GM18498 (cell line): ENCODE data around the gene SLC11A1.
A peak's percentile ranks its signal among the peaks of the same experiment; 100 is the strongest.

Experiments used
- ATAC-seq: cut with Tn5 transposase; IDR thresholded peaks from one replicate; pipeline ENCODE4 v1.9.1; 2021; ENCODE audit warnings: mild to moderate bottlenecking, moderate library complexity; ENCODE audit not compliant: unreplicated experiment

The SLC11A1 gene

GRCh38 chr2:218392891-218393462 lies 10.9 kb downstream of the SLC11A1 start:
- no peak for ATAC-seq

DNA sequence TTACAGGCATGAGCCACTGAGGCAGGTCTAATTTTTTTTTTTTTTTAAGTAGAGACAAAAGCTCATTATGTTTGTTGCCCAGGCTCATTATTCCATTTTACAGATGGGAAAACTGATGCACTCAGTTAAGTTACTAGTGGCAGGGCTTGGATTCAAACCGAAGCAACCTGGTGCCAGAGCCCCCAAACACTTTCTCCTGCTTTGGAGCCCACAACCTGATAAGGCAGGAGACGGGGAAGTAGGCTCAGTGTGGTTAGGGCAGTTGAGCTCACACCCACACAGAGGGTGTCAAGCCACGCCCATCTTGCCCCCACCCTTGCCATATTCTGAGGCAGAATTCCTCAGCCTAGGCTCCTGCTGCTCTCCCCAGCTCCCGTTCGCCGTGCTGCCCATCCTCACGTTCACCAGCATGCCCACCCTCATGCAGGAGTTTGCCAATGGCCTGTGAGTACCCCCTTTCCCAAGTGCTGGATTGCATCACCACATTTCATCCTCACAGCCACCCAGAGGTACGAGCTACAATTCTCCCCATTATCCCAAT lies 11.7 kb downstream of the SLC11A1 start:
- ATAC-seq, result no peak

DNA sequence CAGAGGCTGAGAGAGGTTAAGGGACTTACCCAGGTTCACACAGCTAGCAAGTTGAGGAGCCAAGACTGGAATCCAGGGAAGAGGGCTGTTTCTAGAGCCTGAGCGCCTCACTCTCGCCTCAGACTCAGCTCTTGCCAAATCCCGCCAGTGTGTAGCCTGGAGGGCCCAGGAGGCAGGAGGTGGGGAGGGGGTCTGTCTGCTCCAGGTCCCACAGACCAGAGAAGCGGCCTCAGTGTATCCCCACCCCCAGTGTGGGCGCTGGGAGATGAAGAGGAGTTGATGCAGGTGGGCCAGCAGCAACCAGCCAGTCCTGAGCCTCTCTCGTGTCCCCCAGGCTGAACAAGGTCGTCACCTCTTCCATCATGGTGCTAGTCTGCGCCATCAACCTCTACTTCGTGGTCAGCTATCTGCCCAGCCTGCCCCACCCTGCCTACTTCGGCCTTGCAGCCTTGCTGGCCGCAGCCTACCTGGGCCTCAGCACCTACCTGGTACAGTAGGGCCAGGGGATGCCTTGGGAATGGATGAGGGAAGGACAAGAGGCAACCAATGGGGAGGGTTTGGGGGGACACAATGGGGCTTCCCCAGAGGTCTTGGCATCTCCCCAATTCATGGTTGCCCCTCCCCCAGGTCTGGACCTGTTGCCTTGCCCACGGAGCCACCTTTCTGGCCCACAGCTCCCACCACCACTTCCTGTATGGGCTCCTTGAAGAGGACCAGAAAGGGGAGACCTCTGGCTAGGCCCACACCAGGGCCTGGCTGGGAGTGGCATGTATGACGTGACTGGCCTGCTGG lies 12.4 kb downstream of the SLC11A1 start:
- no peak for ATAC-seq

- ATAC-seq, result no peak
These were observed 13.0 kb downstream of the SLC11A1 start for GRCh38 chr2:218395090-218395444.

DNA sequence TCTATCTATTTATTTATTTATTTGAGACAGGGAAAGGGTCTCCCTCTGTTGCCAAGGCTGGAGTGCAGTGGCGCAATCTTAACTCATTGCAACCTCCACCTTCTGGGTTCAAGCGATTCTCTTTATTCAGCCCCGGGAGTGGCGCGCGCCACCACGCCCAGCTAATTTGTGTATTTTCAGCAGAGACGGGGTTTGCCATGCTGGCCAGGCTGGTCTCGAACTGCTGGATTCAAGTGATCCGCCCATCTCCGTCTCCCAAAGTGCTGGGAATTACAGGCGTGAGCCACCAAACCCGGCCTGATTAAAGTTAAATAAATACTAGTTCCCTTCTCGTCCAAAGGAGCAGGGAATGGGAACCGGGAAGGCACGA lies 13.4 kb downstream of the SLC11A1 start:
- ATAC-seq, result no peak

DNA sequence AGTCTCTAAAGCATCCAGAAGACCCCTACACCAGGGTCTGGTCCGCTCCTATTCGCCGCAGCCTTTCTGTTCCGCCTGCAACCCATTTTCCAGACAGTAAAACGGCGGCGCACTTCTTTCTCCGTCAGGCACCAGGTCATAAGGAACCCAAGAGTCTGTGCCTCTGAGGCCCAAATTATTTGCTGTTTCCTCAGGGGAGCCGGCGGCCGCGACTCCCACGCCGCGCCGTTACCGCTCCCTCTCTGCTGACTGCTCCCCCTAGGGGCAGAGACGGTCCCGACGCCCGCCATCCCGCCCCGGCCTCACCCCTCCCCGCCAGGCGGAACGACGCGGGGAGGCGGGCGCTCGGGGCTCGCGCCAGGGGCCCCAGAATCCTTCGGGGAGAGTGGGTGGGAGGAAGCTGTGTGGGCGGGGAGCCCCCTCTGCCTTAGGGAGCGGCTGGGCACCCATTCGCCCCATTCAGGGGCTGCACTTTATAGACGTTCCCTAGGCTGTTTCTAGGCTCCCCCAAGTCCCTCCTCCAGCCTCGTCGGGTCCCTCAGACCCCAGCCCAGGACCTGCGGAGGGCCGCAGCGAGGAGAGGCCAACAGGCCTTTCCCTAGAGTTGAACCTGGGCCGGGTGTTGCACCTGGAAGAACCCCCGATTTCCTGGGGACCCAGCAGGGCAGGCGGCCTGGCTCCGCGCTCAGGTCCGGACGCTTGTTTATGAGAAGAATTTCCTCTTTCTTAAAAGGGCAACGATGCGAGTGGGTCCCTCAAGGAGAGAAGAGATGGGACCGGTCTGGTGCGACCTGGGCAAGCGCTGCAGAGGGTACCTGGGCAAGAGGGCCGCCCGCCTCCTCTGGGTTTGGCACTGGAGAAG lies 14.0 kb downstream of the SLC11A1 start:
- ATAC-seq, result peak; percentile 58

DNA sequence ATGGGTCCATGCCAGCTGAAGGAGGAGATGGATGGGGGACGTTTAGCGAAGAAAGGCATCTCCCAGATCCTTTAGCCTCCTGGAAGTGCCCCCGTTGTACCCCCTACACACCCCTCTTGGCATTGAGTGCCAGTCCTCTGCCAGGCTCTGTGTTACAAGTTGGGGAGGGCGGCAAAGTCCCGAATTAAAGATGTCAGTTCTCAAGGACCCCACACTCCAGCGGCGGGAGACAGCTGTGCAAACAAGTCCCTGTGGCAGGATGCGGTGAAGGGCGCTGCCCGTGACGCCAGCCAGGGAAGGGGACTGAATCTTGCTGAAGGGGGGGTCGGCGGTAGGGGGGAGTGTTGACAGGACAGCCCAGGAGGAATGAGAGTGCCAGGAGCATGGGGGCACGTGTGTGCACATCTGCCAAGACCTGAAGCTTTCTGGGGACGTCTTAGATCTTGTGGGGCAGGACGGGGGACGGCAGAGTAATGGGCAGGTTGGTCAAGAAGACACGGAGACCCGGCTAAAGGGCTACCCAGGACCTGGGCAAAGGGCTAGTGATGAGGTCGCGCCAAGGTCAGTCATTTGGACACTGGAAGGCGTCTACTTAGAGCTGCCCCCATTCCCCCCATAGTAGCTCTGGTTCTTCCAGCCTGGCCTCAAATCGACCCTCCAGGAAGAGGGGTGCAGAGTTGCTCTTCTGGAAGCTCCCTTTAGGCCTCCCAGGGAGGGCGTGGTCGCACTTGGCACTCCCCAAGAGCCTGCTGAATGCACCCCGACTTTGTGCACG lies 14.8 kb downstream of the SLC11A1 start:
- ATAC-seq, result no peak

GRCh38 chr2:218397463-218397819 lies 15.4 kb downstream of the SLC11A1 start:
- ATAC-seq, result no peak

DNA sequence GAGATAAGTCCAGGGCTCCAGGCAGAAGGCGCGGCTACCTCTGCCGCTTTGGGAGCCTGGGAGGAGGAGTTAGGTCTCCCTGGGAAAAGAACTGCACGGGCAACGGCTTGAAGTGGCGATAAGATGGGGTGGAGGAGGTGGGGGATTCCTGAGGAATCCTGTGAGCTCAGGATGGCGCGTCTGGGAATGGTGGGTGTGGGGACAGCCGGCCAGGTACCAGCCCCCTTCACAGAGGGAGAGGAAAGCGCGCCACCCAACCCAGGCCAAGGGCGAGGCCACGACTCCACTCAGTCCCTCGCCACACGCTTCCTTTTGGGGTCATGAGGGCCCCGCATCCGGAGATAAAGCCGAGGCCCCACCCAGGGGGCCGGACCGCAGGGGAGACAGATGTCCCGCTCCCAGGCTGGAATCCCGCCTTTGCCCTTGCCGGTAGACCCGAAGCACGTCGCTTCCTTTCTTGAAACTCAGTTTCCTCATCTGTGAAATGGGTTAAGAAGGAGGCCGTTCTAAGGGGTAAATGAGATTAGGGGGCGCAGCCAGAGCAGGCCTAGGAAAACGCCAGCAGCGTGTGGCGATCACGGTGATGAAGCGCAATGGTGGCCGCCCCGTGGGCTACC lies 15.9 kb downstream of the SLC11A1 start:
- peak; percentile 17 for ATAC-seq

DNA sequence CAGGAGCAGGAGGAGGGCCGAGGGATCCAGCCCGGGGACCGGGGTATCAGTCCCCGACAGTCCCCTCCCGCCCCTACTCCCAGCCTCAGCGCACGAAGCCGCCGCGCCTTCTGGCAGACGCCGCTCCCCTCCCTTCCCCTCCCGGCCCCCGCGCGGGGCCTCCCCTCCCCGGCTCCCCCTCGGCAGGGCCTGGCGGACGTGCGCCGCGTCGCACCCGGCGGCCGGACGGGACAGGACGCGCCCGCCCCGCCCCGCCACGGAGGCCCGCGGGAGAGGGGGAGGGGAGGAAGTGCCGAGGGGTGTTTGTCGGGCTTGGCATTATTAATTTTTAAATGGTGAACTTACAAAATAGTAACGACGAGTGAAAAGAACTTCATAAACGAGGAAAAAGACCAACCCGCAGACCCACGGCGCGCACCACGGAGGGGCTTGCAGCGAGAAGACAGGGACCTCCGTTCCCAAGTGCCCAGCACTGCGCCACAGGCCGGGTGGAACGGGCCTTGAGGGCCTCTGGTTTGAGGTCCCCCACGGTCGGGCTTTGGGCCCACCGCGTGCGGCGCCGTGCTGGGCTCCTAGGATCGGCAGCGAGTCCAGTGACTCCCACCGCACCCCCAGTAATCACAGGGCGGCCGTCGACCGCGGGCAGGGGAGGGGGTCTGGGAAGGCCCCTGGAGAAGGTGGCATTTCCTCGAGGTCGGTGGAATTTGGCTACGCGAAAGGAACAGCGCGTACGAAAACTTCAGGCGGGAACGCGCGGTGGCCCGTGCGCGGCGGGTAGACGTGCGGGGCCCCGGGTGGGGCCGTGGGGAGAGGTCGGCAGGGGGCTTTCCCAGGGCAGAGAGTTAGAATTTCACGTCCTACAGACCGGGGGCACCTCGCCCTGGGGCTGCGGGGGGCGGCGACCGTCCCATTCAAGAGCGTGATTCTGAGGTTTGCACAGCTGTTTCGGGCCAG lies 16.6 kb downstream of the SLC11A1 start:
- peak; percentile 24 for ATAC-seq

- ATAC-seq, result peak; percentile 44
These were observed 17.5 kb downstream of the SLC11A1 start, which contains the start of gene CTDSP1 for GRCh38 chr2:218399391-218400166. TSS of gene CTDSP1 (plus strand) at chr2:218399868. CDS start at chr2:218400091, 223 bp downstream.

GRCh38 chr2:218400167-218400929 lies 18.3 kb downstream of the SLC11A1 start:
- no peak for ATAC-seq

GRCh38 chr2:218400930-218401881 lies 19.1 kb downstream of the SLC11A1 start:
- no peak for ATAC-seq

DNA sequence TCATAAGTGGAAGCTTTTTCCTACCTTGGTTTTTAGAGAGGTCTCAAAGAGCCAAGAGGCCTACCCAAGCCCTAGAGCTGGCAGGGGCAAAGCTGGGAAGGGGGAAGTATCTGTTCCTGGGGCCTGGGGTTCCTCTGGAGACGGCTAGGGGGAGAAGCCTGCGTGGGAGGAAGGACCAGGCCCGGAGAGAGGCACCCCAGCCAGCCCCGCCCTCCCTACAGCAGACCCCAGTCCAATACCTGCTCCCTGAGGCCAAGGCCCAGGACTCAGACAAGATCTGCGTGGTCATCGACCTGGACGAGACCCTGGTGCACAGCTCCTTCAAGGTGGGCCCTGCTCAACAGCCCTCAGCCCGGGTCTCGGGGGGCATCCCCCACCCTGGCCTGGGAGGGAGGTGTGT lies 19.8 kb downstream of the SLC11A1 start:
- ATAC-seq, result no peak

GRCh38 chr2:218402491-218402901 lies 20.4 kb downstream of the SLC11A1 start:
- ATAC-seq, result no peak

DNA sequence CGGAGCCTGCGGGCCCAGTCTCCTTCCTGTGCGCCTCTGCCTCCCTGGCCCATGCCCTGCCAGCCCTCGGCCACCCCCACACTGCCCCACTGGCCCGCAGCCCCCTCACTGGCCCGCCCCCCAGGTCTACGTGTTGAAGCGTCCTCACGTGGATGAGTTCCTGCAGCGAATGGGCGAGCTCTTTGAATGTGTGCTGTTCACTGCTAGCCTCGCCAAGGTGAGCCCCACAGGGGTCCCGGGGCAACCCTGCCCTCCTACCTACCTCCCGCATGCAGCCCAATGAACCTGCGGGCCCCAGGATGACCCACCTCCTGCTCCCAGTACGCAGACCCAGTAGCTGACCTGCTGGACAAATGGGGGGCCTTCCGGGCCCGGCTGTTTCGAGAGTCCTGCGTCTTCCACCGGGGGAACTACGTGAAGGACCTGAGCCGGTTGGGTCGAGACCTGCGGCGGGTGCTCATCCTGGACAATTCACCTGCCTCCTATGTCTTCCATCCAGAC lies 20.9 kb downstream of the SLC11A1 start:
- ATAC-seq, result no peak
